ENCODE measurements around the gene RPTOR.

DNA sequence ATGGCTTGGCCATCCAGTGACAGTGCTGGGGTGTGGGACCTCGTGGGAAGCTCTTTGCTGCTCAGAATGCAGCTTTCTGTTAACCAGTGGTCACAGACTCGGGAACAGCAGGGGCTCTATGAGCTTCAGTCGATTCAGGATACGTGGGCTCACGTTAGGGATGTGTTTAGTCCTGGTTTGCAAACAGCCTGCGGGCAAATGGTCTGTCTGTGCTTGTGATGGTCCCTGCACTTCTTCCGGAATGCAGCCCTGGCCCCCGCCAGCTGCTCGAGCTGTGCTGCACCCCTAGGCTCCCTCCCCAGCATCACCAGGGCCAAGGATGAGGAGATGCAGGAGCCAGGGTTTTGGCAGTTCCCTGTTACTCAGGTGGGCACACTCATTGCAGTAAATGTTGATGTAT is 274.2 kb downstream of the RPTOR start:
- no peak for TF ChIP-seq SIX5 (IDR thresholded peaks at IDR 0.05; ENCODE audit: low read depth, low read length, severe bottlenecking)
- TF ChIP-seq, protein P1, sequence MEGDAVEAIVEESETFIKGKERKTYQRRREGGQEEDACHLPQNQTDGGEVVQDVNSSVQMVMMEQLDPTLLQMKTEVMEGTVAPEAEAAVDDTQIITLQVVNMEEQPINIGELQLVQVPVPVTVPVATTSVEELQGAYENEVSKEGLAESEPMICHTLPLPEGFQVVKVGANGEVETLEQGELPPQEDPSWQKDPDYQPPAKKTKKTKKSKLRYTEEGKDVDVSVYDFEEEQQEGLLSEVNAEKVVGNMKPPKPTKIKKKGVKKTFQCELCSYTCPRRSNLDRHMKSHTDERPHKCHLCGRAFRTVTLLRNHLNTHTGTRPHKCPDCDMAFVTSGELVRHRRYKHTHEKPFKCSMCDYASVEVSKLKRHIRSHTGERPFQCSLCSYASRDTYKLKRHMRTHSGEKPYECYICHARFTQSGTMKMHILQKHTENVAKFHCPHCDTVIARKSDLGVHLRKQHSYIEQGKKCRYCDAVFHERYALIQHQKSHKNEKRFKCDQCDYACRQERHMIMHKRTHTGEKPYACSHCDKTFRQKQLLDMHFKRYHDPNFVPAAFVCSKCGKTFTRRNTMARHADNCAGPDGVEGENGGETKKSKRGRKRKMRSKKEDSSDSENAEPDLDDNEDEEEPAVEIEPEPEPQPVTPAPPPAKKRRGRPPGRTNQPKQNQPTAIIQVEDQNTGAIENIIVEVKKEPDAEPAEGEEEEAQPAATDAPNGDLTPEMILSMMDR (IDR thresholded peaks at IDR 0.05 in 2 of 3, conservative IDR thresholded peaks at IDR 0.05 in 1 of 3; ENCODE audit: control insufficient read depth in 2 of 3, extremely low read depth in 1 of 3, insufficient read depth in 1 of 3, low read depth in 3 of 3, low read length in 3 of 3): no peak
- TF ChIP-seq POLR2A (IDR thresholded peaks at IDR 0.05; ENCODE audit: low read depth, low read length): no peak
- TF ChIP-seq ZNF274 (IDR thresholded peaks at IDR 0.05; ENCODE audit: insufficient read depth, insufficient read length): no peak
- TF ChIP-seq STAT1 (conservative IDR thresholded peaks at IDR 0.05): no peak
- TF ChIP-seq POLR2AphosphoS5 (IDR thresholded peaks at IDR 0.05; ENCODE audit: low read length): no peak
- TF ChIP-seq ESRRA (IDR thresholded peaks at IDR 0.05; ENCODE audit: low read length): no peak
- no peak for TF ChIP-seq EZH2 (IDR thresholded peaks at IDR 0.05; ENCODE audit: borderline replicate concordance, control insufficient read depth, low read depth, low read length)
- TF ChIP-seq, protein P2, sequence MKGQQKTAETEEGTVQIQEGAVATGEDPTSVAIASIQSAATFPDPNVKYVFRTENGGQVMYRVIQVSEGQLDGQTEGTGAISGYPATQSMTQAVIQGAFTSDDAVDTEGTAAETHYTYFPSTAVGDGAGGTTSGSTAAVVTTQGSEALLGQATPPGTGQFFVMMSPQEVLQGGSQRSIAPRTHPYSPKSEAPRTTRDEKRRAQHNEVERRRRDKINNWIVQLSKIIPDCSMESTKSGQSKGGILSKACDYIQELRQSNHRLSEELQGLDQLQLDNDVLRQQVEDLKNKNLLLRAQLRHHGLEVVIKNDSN (IDR thresholded peaks at IDR 0.05; ENCODE audit: borderline replicate concordance, extremely low read length, insufficient read depth, low read depth, low read length): no peak
- TF ChIP-seq, protein P3, sequence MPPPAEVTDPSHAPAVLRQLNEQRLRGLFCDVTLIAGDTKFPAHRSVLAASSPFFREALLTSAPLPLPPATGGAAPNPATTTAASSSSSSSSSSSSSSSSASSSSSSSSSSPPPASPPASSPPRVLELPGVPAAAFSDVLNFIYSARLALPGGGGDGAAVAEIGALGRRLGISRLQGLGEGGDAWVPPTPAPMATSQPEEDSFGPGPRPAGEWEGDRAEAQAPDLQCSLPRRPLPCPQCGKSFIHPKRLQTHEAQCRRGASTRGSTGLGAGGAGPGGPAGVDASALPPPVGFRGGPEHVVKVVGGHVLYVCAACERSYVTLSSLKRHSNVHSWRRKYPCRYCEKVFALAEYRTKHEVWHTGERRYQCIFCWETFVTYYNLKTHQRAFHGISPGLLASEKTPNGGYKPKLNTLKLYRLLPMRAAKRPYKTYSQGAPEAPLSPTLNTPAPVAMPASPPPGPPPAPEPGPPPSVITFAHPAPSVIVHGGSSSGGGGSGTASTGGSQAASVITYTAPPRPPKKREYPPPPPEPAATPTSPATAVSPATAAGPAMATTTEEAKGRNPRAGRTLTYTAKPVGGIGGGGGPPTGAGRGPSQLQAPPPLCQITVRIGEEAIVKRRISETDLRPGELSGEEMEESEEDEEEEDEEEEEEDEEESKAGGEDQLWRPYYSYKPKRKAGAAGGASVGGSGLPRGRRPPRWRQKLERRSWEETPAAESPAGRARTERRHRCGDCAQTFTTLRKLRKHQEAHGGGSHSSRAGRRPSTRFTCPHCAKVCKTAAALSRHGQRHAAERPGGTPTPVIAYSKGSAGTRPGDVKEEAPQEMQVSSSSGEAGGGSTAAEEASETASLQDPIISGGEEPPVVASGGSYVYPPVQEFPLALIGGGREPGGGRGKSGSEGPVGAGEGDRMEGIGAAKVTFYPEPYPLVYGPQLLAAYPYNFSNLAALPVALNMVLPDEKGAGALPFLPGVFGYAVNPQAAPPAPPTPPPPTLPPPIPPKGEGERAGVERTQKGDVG (CRISPR knock-in tag; IDR thresholded peaks at IDR 0.05): no peak
- TF ChIP-seq SMAD1 (IDR thresholded peaks at IDR 0.05; ENCODE audit: low read depth, partially characterized antibody): no peak
- TF ChIP-seq MTA3 (IDR thresholded peaks at IDR 0.05; ENCODE audit: borderline replicate concordance, low read length): no peak
